ENCODE measurements around the gene HOXD9. TPM values are rescaled to one million over a fixed set of nuclear protein-coding genes. Genes with fewer than 3 reads are reported as not detected.
A peak's percentile ranks its signal among the peaks of the same experiment; 100 is the strongest.

HOXD9 gene
- total and polyA plus RNA-seq, 10 donors: 1.1 to 4.0 (median 2.6) TPM

- H3K27me3 ChIP-seq (replicated peaks in 1 of 7): peaks cover 5 to 100% (median 65%) of the 10 kb centered on the region in 7 donors
- WGBS, 5 donors: 18 to 32% (median 24%) methylated on average over 2 of the region's 2 CpGs
These were observed 43.8 kb downstream of the HOXD9 start for GRCh38 chr2:176166272-176166671.

GRCh38 chr2:176167398-176167797 is 44.9 kb downstream of the HOXD9 start:
- TF ChIP-seq CTCF (IDR thresholded peaks at IDR 0.05 in 8 of 11, conservative IDR thresholded peaks at IDR 0.05 in 3 of 11): no peak
- DNase-seq: no peak
- intact Hi-C loops (cut with DNase I; ENCODE audit: low total_unique reads): no loop called here
- Histone ChIP-seq H3K27me3 (replicated peaks in 1 of 7) (peaks cover 6 to 100% (median 66%) of the 10 kb centered on the region in 7 donors), H3K27ac (no peak overlapping the region), H3K4me1 (peaks cover 0 to 15% (median 5%) of the 10 kb centered on the region in 6 donors), H3K9me3 (peaks cover 0 to 4% (median 0%) of the 10 kb centered on the region in 8 donors), H3K36me3 (peaks cover 0 to 7% (median 0%) of the 10 kb centered on the region in 6 donors), H3K4me3 (no peak overlapping the region)
- 41 to 72% (median 54%) methylated on average over 1 of the region's 1 CpG for WGBS, 5 donors

More at GRCh38 chr2:176166272-176166671, 43.8 kb downstream of the HOXD9 start:
- Histone ChIP-seq H3K4me1 (peaks cover 0 to 5% (median 2%) of the 10 kb centered on the region in 6 donors), H3K4me3 (no peak overlapping the region), H3K36me3 (no peaks in the 10 kb centered on the region), H3K9me3 (peaks cover 0 to 4% (median 0%) of the 10 kb centered on the region in 8 donors), H3K27ac (no peak overlapping the region)
- TF ChIP-seq CTCF (IDR thresholded peaks at IDR 0.05 in 8 of 11, conservative IDR thresholded peaks at IDR 0.05 in 3 of 11) (no peak), POLR2AphosphoS5 (IDR thresholded peaks at IDR 0.05) (no peak)
- intact Hi-C loops (cut with DNase I; ENCODE audit: low total_unique reads): no loop called here
- DNase-seq: no peak

- peaks cover 0 to 7% (median 0%) of the 10 kb centered on the region in 6 donors for H3K36me3 ChIP-seq
- peaks cover 0 to 15% (median 5%) of the 10 kb centered on the region in 6 donors for H3K4me1 ChIP-seq
- H3K27me3 ChIP-seq (replicated peaks in 1 of 7): peaks cover 6 to 100% (median 67%) of the 10 kb centered on the region in 7 donors
- intact Hi-C loops (cut with DNase I; ENCODE audit: low total_unique reads): no loop called here
- peak; percentile 61 for DNase-seq
- TF ChIP-seq POLR2A (IDR thresholded peaks at IDR 0.05) (no peak), POLR2AphosphoS5 (IDR thresholded peaks at IDR 0.05) (no peak), CTCF (IDR thresholded peaks at IDR 0.05 in 8 of 11, conservative IDR thresholded peaks at IDR 0.05 in 3 of 11) (no peak)
- no peak overlapping the region for H3K4me3 ChIP-seq
- H3K9me3 ChIP-seq: peaks cover 0 to 4% (median 0%) of the 10 kb centered on the region in 8 donors
- H3K27ac ChIP-seq: no peak overlapping the region
- WGBS, 5 donors: 60 to 90% (median 73%) methylated on average over 3 to 5 of the region's 5 CpGs
These were observed 46.7 kb downstream of the HOXD9 start for GRCh38 chr2:176169181-176169580.

GRCh38 chr2:176169711-176170110 is 47.2 kb downstream of the HOXD9 start:
- intact Hi-C loops (cut with DNase I; ENCODE audit: low total_unique reads): no loop called here
- Histone ChIP-seq H3K9me3 (no peaks in the 10 kb centered on the region), H3K36me3 (peaks cover 0 to 7% (median 0%) of the 10 kb centered on the region in 6 donors), H3K4me3 (no peak overlapping the region), H3K27ac (no peak overlapping the region), H3K27me3 (replicated peaks in 1 of 7) (peaks cover 6 to 100% (median 67%) of the 10 kb centered on the region in 7 donors), H3K4me1 (peaks cover 0 to 18% (median 6%) of the 10 kb centered on the region in 6 donors)
- TF ChIP-seq CTCF (IDR thresholded peaks at IDR 0.05 in 8 of 11, conservative IDR thresholded peaks at IDR 0.05 in 3 of 11) (no peak), POLR2AphosphoS5 (IDR thresholded peaks at IDR 0.05) (no peak), POLR2A (IDR thresholded peaks at IDR 0.05) (no peak)
- 50 to 59% (median 57%) methylated on average over 2 of the region's 2 CpGs for WGBS, 5 donors
- no peak for DNase-seq

Data from spleen (tissue), 11 donors.